Epithelial cell of esophagus (primary cell): ENCODE measurements around the gene CNTNAP2.

Experiments used
- DNase-seq: peaks from one replicate; pipeline ENCODE4 v3.0.0; 2010; ENCODE audit warnings: low read depth
- H3K4me3 ChIP-seq: 2 replicates; pipeline ENCODE4 v1.5.1; 2011; ENCODE audit warnings: mild to moderate bottlenecking, low read length, control low read depth
- TF ChIP-seq, protein P1 (sequence below): IDR thresholded peaks from 2 replicates; pipeline ENCODE4 v1.5.1; 2011; ENCODE audit warnings: low read depth, mild to moderate bottlenecking, low read length, control low read depth, inconsistent platforms; ENCODE audit not compliant: insufficient read depth; ENCODE audit errors: missing control alignments

The CNTNAP2 gene

DNA sequence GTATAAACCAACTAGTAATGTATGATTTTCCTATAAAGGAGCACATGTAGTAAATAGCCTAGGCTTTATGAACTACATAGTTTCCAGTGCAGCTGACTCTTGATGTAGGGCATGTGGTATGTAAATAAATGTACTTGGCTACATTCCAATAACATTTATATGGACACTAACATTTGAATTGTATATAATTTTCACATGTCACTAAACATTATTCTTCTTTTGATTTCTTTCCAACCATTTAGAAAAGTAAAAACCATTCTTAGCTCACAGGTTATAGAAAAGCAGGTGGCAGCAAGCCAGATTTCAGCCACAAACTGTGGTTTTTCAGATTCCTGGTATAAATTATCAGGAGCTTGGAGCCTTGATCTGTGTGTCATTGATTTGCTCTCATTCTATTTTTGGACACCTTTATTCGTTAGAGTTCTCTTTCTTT is 1182.0 kb downstream of the CNTNAP2 start:
- TF ChIP-seq, protein P1, sequence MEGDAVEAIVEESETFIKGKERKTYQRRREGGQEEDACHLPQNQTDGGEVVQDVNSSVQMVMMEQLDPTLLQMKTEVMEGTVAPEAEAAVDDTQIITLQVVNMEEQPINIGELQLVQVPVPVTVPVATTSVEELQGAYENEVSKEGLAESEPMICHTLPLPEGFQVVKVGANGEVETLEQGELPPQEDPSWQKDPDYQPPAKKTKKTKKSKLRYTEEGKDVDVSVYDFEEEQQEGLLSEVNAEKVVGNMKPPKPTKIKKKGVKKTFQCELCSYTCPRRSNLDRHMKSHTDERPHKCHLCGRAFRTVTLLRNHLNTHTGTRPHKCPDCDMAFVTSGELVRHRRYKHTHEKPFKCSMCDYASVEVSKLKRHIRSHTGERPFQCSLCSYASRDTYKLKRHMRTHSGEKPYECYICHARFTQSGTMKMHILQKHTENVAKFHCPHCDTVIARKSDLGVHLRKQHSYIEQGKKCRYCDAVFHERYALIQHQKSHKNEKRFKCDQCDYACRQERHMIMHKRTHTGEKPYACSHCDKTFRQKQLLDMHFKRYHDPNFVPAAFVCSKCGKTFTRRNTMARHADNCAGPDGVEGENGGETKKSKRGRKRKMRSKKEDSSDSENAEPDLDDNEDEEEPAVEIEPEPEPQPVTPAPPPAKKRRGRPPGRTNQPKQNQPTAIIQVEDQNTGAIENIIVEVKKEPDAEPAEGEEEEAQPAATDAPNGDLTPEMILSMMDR: no peak
- no peak overlapping the region for H3K4me3 ChIP-seq
- DNase-seq: no peak

DNA sequence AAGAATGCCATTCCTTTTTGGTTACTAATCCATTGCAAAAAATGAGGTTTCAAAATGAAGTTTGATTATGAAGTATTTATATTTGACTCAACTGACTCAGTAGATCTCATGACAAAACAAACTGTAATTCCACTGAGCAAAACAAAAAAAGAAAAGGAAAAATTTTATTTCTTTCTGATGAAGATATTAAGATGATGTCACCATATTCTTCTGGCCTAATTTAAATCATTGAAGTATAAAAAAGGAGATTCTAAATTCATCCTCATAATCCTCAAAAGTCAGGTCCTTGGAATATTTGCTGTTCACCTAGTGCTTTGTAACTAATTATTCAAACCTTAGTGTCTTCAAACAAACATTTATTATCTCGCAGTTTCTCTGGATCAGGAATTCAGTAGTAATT is 1183.7 kb downstream of the CNTNAP2 start:
- DNase-seq: no peak
- H3K4me3 ChIP-seq: no peak overlapping the region
- TF ChIP-seq, protein P1: no peak

DNA sequence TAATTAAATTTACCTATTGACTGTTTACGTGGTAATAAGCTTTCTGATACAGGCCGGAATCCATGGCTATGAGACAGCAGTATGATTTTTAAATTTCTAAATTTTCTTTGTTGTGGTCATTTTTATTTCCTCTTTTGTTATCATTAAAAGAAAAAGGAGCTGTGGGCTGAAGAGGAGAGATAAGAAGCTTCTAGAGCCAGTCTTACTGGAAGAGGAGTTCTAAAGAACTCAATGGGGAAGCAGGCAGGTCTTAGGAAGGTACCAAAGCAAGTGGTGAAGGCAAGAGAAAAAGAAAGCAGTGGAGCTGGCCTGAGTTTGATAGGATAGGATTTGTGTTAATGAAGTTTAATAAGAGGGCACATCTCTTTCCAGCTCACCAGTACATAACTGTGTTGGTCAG is 1187.8 kb downstream of the CNTNAP2 start:
- no peak for DNase-seq
- TF ChIP-seq, protein P1: no peak
- H3K4me3 ChIP-seq: no peak overlapping the region

DNA sequence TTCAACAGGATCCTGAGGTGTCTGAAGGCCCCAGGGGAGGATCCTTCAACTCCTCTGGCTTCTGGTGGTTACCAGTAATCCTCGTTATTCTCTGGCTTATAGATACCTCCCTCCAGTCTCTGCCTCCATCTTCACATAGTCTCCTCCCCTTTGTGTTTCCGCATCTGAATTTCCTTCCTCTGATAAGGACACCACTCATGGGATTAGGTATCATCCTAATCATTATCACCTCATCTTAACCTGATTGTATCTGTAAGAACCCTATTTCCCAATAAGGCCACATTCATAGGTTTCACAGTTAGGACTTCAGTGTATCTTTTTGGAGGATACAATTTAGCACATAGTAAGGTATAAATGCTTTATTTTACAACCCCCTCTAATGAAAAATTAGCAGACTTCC is 1189.2 kb downstream of the CNTNAP2 start:
- TF ChIP-seq, protein P1: no peak
- DNase-seq: no peak

DNA sequence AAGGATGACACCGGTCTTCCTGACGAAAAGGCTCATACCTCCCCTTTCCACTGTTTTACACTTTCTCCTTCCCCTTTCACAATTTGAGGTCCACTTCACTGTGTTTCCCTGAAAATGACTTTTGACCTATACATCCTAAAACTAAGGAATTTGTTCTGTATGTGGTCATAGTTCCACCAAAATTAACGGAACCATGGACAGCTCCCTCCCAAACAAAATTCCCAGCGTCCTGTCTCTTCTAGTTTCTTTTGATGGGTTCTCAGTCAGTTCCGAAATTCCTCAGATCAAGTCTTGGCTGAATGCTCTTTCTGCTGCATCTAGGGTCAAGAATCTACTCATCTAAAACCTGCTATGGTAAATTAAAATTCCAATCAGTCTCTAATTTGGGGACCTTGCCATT is 1191.9 kb downstream of the CNTNAP2 start:
- TF ChIP-seq, protein P1: no peak
- DNase-seq: no peak
- no peak overlapping the region for H3K4me3 ChIP-seq

More for the DNA sequence above, 1189.2 kb downstream of the CNTNAP2 start:
- H3K4me3 ChIP-seq: no peak overlapping the region

DNA sequence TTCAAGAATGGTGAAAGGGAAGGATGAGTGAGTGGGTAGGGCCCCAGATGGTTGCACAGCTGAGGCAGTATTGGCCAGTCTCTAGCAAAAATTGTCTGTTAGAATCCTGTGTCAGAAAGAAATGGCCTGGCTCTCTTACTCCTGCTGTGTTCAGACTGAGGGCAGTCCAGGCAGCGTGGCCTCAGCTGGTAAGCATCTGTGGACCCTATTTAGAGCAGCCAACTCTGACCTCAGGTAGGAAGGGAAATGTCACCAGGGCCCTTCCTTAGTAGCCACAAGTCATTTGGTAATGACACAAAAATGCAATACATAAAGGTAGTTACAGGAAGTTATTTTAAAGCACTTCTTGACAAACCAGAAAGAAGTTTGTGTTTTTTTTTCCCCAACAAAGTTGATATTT is 1194.7 kb downstream of the CNTNAP2 start:
- DNase-seq: no peak
- H3K4me3 ChIP-seq: no peak overlapping the region
- TF ChIP-seq, protein P1: no peak

DNA sequence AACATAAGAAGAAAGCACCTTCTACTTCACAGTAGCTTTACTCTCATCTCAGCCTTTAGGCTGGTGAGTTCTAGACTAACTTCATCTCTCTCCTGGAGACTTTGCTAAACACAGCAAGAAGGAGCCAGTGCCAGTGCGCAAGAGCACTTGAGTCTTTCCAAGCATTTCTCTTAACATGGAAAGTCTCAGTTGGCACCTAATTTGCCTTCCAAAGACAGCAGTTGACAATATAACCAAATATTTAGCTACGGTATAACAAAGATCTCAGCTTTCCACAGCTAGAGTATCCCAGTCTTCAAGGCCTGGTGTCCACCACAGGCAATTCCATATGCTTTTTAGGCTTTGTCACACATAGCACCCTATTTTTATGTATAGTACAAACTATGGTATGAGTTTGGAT is 1204.9 kb downstream of the CNTNAP2 start:
- TF ChIP-seq, protein P1: no peak
- DNase-seq: no peak
- H3K4me3 ChIP-seq: no peak overlapping the region
